ENCODE results near the gene USP53.

DNA sequence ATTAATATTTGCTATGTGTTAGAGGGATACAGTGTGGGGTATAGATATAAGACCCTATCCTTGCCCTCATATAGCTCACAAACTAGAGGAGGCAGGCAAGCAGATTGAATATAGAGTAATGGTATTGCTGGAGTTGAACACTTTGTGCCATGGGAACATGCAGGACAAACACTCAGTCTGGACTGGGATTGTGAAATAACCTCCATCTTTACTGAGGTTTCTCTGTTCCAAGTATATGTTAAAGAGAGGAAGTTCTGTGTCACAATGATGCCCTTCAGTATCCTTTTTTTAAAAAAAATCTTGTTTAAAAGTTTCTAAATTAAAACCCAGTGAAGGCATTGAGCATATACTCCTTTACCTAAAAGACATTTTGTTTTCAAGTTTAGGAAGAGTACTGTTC lies 100.7 kb downstream of the USP53 start:
- TF ChIP-seq, protein P1, sequence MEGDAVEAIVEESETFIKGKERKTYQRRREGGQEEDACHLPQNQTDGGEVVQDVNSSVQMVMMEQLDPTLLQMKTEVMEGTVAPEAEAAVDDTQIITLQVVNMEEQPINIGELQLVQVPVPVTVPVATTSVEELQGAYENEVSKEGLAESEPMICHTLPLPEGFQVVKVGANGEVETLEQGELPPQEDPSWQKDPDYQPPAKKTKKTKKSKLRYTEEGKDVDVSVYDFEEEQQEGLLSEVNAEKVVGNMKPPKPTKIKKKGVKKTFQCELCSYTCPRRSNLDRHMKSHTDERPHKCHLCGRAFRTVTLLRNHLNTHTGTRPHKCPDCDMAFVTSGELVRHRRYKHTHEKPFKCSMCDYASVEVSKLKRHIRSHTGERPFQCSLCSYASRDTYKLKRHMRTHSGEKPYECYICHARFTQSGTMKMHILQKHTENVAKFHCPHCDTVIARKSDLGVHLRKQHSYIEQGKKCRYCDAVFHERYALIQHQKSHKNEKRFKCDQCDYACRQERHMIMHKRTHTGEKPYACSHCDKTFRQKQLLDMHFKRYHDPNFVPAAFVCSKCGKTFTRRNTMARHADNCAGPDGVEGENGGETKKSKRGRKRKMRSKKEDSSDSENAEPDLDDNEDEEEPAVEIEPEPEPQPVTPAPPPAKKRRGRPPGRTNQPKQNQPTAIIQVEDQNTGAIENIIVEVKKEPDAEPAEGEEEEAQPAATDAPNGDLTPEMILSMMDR (conservative IDR thresholded peaks at IDR 0.05; ENCODE audit: low read depth in 2 of 2), result no peak
- TF ChIP-seq EZH2 (IDR thresholded peaks at IDR 0.05; ENCODE audit: low read depth, unreplicated experiment) (no peak), POLR2AphosphoS5 (IDR thresholded peaks at IDR 0.05; ENCODE audit: low read depth) (no peak), ZNF114 (CRISPR knock-in tag; IDR thresholded peaks at IDR 0.05) (no peak), STAT1 (IDR thresholded peaks at IDR 0.05; ENCODE audit: unreplicated experiment) (no peak), CREB1 (CRISPR knock-in tag; IDR thresholded peaks at IDR 0.05; ENCODE audit: low read depth) (no peak), EZH2phosphoT487 (IDR thresholded peaks at IDR 0.05; ENCODE audit: unreplicated experiment) (no peak), JUNB (IDR thresholded peaks at IDR 0.05; ENCODE audit: unreplicated experiment) (no peak)
- TF ChIP-seq, protein P2, sequence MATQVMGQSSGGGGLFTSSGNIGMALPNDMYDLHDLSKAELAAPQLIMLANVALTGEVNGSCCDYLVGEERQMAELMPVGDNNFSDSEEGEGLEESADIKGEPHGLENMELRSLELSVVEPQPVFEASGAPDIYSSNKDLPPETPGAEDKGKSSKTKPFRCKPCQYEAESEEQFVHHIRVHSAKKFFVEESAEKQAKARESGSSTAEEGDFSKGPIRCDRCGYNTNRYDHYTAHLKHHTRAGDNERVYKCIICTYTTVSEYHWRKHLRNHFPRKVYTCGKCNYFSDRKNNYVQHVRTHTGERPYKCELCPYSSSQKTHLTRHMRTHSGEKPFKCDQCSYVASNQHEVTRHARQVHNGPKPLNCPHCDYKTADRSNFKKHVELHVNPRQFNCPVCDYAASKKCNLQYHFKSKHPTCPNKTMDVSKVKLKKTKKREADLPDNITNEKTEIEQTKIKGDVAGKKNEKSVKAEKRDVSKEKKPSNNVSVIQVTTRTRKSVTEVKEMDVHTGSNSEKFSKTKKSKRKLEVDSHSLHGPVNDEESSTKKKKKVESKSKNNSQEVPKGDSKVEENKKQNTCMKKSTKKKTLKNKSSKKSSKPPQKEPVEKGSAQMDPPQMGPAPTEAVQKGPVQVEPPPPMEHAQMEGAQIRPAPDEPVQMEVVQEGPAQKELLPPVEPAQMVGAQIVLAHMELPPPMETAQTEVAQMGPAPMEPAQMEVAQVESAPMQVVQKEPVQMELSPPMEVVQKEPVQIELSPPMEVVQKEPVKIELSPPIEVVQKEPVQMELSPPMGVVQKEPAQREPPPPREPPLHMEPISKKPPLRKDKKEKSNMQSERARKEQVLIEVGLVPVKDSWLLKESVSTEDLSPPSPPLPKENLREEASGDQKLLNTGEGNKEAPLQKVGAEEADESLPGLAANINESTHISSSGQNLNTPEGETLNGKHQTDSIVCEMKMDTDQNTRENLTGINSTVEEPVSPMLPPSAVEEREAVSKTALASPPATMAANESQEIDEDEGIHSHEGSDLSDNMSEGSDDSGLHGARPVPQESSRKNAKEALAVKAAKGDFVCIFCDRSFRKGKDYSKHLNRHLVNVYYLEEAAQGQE (IDR thresholded peaks at IDR 0.05; ENCODE audit: unreplicated experiment), result no peak

All from GM23338 (cell line).